ENCODE measurements around the gene HDGFL3.

HDGFL3 gene

GRCh38 chr15:83119968-83120581, 87.5 kb downstream of the HDGFL3 start:
- no peak for DNase-seq

GRCh38 chr15:83118968-83119367, 88.7 kb downstream of the HDGFL3 start:
- no peak for DNase-seq

- no peak for DNase-seq
Measured at GRCh38 chr15:83118291-83118827, 89.3 kb downstream of the HDGFL3 start.

- no peak for DNase-seq
Measured at GRCh38 chr15:83115831-83116565, 91.6 kb downstream of the HDGFL3 start.

- DNase-seq: no peak
Measured at GRCh38 chr15:83115410-83115809, 92.2 kb downstream of the HDGFL3 start.

- DNase-seq: no peak
Measured at GRCh38 chr15:83114856-83115255, 92.8 kb downstream of the HDGFL3 start.

GRCh38 chr15:83113881-83114674, 93.5 kb downstream of the HDGFL3 start:
- no peak for DNase-seq

GRCh38 chr15:83112956-83113299, 94.7 kb downstream of the HDGFL3 start:
- DNase-seq: no peak

GRCh38 chr15:83112233-83112955, 95.2 kb downstream of the HDGFL3 start:
- DNase-seq: no peak

- DNase-seq: no peak
Measured at GRCh38 chr15:83111149-83111548, 96.5 kb downstream of the HDGFL3 start.

- no peak for DNase-seq
Measured at GRCh38 chr15:83110381-83110780, 97.2 kb downstream of the HDGFL3 start.

GRCh38 chr15:83109532-83109931, 98.1 kb downstream of the HDGFL3 start:
- no peak for DNase-seq

GRCh38 chr15:83108266-83109219, 99.1 kb downstream of the HDGFL3 start:
- peak; percentile 58 for DNase-seq

- no peak for DNase-seq
Measured at GRCh38 chr15:83107841-83108181, 99.8 kb downstream of the HDGFL3 start.

- no peak for DNase-seq
Measured at GRCh38 chr15:83106994-83107840, 100.4 kb downstream of the HDGFL3 start, which contains the start of gene TM6SF1. Gene TM6SF1 (plus strand): TSS chr15:83107645. CDS start chr15:83107681, 36 bp downstream.

GRCh38 chr15:83105440-83105839, 102.2 kb downstream of the HDGFL3 start:
- DNase-seq: no peak

GRCh38 chr15:83104141-83104540, 103.5 kb downstream of the HDGFL3 start:
- DNase-seq: no peak

- DNase-seq: no peak
Measured at GRCh38 chr15:83102346-83102745, 105.3 kb downstream of the HDGFL3 start.

GRCh38 chr15:83100097-83100646, 107.5 kb downstream of the HDGFL3 start:
- DNase-seq: no peak

- no peak for DNase-seq
Measured at GRCh38 chr15:83099290-83099689, 108.3 kb downstream of the HDGFL3 start.

All from NCI-H2029 (cell line).